ENCODE measurements around the gene SLC39A11.

Gene SLC39A11

DNA sequence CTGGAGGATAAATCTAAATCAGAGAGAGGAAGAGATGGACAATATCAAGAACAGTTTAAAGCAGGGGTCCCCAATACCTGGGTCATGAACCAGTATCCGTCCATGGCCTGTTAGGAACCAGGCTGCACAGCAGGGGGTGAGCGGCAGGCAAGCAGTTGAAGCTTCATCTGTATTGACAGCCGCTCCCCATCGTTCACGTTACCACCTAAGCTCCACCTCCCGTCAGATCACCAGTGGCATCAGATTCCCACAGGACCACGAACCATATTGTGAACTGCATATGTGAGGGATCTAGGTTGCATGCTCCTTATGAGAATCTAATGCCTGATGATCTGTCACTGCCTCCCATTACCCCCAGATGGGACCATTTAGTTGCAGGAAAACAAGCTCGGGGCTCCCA is 226.5 kb downstream of the SLC39A11 start:
- H3K36me3 ChIP-seq, result peaks cover 14% of the 10 kb centered on the region
- H3K27me3 ChIP-seq, result no peaks in the 10 kb centered on the region
- H4K20me1 ChIP-seq, result no peaks in the 10 kb centered on the region
- TF ChIP-seq Cebpa-rat (IDR thresholded peaks at IDR 0.05), result no peak
- no peak overlapping the region for H3K4me3 ChIP-seq
- no peaks in the 10 kb centered on the region for H3K4me1 ChIP-seq
- peaks cover 30% of the 10 kb centered on the region for H3K9me3 ChIP-seq
- no peak overlapping the region for H3K9ac ChIP-seq
- no peak overlapping the region for H3K27ac ChIP-seq
- no peak overlapping the region for H3K4me2 ChIP-seq

DNA sequence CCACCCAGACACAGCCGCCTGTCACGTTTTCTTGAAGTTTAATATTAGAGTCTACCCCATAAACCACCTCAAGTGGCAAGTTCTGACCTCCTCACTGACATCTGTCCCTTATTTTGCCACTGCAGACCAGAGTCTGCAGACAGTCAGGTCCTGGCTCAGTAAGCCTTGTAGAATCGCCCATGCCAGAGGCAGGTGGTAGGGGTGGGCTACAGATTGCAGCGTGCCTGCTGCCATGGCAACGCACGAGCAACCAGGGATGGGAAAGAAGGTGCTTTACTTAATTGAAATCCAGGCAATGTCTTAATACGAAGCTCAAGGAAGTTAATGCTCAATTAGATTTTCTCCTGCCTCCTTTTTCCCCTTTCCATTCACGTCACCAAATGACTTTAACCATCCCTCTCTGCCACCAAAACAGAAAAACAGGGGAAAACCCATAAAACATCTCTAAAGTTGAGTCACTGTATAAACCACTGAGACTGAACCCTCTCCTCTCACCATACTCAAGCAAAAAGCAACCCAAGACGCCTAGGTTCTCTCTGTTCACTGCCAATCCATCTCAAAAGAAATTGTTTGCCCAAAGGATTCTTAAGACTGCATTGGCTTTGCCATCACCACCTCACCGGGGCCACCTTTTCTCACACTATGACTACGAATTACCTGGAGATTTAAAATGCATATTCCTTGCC is 228.8 kb downstream of the SLC39A11 start:
- Histone ChIP-seq H4K20me1 (no peaks in the 10 kb centered on the region), H3K4me1 (peaks cover 7% of the 10 kb centered on the region), H3K36me3 (peaks cover 14% of the 10 kb centered on the region), H3K9me3 (peaks cover 39% of the 10 kb centered on the region), H3K27ac (no peak overlapping the region), H3K4me3 (no peak overlapping the region), H3K27me3 (no peaks in the 10 kb centered on the region), H3K4me2 (no peak overlapping the region), H3K9ac (no peak overlapping the region)
- no peak for TF ChIP-seq Cebpa-rat (IDR thresholded peaks at IDR 0.05)

DNA sequence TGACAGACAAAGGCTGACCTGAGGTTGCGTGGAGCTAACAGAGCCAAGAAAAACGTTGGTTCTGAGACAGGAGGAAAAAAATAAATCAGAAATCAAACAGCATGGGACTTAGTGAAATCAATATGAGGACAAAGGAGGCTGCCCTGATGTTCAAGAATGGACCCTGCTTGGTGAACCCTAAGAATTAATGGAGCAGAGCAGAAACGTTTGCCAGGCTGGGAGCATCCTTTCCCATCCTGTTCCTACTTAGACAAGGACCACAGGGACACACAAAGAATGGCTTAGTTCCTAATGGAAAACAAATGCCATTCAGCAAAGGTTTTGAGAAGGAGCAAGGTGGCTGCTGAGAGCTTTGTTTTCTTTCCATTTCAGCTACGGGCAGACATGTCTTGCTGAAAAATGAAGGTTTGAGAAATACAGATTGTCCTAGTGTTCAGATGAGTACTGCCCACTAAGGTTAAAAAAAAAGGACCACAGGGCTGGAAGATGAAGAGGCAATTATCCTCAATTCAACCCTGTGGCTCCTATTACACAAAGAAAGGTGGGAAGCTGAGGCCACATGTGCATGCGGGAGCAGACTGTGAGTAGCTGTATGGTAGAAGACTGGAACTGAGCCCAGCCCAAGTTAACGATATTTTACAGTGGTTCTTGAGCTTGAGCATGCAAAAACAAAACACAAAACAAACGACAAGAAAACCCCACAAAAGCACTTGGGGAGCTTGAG is 230.1 kb downstream of the SLC39A11 start:
- H3K9me3 ChIP-seq, result peaks cover 48% of the 10 kb centered on the region
- no peak overlapping the region for H3K9ac ChIP-seq
- no peak overlapping the region for H3K27ac ChIP-seq
- no peak for TF ChIP-seq Cebpa-rat (IDR thresholded peaks at IDR 0.05)
- H3K27me3 ChIP-seq, result no peaks in the 10 kb centered on the region
- no peak overlapping the region for H3K4me3 ChIP-seq
- peaks cover 18% of the 10 kb centered on the region for H3K36me3 ChIP-seq
- peaks cover 11% of the 10 kb centered on the region for H3K4me1 ChIP-seq
- H3K4me2 ChIP-seq, result no peak overlapping the region
- H4K20me1 ChIP-seq, result no peaks in the 10 kb centered on the region

GRCh38 chr17:72861811-72862210 is 230.7 kb downstream of the SLC39A11 start:
- Histone ChIP-seq H3K9ac (no peak overlapping the region), H3K4me1 (peaks cover 16% of the 10 kb centered on the region), H3K4me3 (no peak overlapping the region), H4K20me1 (no peaks in the 10 kb centered on the region), H3K9me3 (peaks cover 42% of the 10 kb centered on the region), H3K4me2 (no peak overlapping the region), H3K27me3 (no peaks in the 10 kb centered on the region), H3K27ac (no peak overlapping the region), H3K36me3 (peaks cover 13% of the 10 kb centered on the region)
- TF ChIP-seq Cebpa-rat (IDR thresholded peaks at IDR 0.05), result no peak

- Histone ChIP-seq H3K9me3 (peaks cover 32% of the 10 kb centered on the region), H3K4me3 (no peak overlapping the region), H3K27ac (no peak overlapping the region), H3K27me3 (no peaks in the 10 kb centered on the region), H3K4me1 (peaks cover 16% of the 10 kb centered on the region), H3K4me2 (no peak overlapping the region), H4K20me1 (no peaks in the 10 kb centered on the region), H3K9ac (no peak overlapping the region), H3K36me3 (peaks cover 8% of the 10 kb centered on the region)
- TF ChIP-seq Cebpa-rat (IDR thresholded peaks at IDR 0.05), result no peak
These were observed 231.7 kb downstream of the SLC39A11 start for GRCh38 chr17:72860778-72861177.

- H4K20me1 ChIP-seq, result no peaks in the 10 kb centered on the region
- H3K4me2 ChIP-seq, result no peak overlapping the region
- peaks cover 16% of the 10 kb centered on the region for H3K4me1 ChIP-seq
- H3K4me3 ChIP-seq, result no peak overlapping the region
- peaks cover 5% of the 10 kb centered on the region; the same call in 1 of the 2 replicates for H3K36me3 ChIP-seq
- TF ChIP-seq Cebpa-rat (IDR thresholded peaks at IDR 0.05), result no peak
- no peak overlapping the region for H3K27ac ChIP-seq
- no peak overlapping the region for H3K9ac ChIP-seq
- H3K27me3 ChIP-seq, result no peaks in the 10 kb centered on the region
- peaks cover 19% of the 10 kb centered on the region for H3K9me3 ChIP-seq
These were observed 233.5 kb downstream of the SLC39A11 start for GRCh38 chr17:72858826-72859495.

- Histone ChIP-seq H3K36me3 (peaks cover 5% of the 10 kb centered on the region), H3K4me3 (no peak overlapping the region), H3K9ac (no peak overlapping the region), H3K27me3 (no peaks in the 10 kb centered on the region), H4K20me1 (no peaks in the 10 kb centered on the region), H3K4me2 (no peak overlapping the region), H3K9me3 (peaks cover 11% of the 10 kb centered on the region), H3K27ac (no peak overlapping the region), H3K4me1 (peaks cover 9% of the 10 kb centered on the region; the same call in 1 of the 2 replicates)
- no peak for TF ChIP-seq Cebpa-rat (IDR thresholded peaks at IDR 0.05)
These were observed 238.8 kb downstream of the SLC39A11 start for GRCh38 chr17:72853440-72854415.

- Histone ChIP-seq H3K4me2 (no peak overlapping the region), H3K9me3 (no peaks in the 10 kb centered on the region), H3K36me3 (no peaks in the 10 kb centered on the region; the same call in 1 of the 2 replicates), H3K9ac (no peak overlapping the region), H3K4me3 (no peak overlapping the region), H3K27ac (no peak overlapping the region), H3K4me1 (peaks cover 5% of the 10 kb centered on the region; the same call in 1 of the 2 replicates), H3K27me3 (no peaks in the 10 kb centered on the region), H4K20me1 (no peaks in the 10 kb centered on the region)
- no peak for TF ChIP-seq Cebpa-rat (IDR thresholded peaks at IDR 0.05)
These were observed 240.1 kb downstream of the SLC39A11 start for GRCh38 chr17:72852277-72852938.

Measured in BLaER1 (cell line).